ENCODE data around the gene OR9A4.

GRCh38 chr7:141920281-141920680 is 4.1 kb downstream of the OR9A4 start:
- TF ChIP-seq CTCF (IDR thresholded peaks at IDR 0.05), result no peak
- no peak for TF ChIP-seq POLR2A (IDR thresholded peaks at IDR 0.05)

All from uterus (tissue), 2 donors.